GM12875 (cell line): ENCODE measurements around the gene ZNF74.

Experiments
- H3K4me3 ChIP-seq: one replicate; pipeline ENCODE4 v1.5.1; 2011; ENCODE audit warnings: low read depth, low read length, control low read depth
- CTCF ChIP-seq: IDR thresholded peaks from 2 replicates; pipeline ENCODE4 v1.5.1; 2011; ENCODE audit warnings: low read depth, mild to moderate bottlenecking, control low read depth, inconsistent platforms, low read length, moderate library complexity, borderline replicate concordance; ENCODE audit not compliant: insufficient read depth

The ZNF74 gene

GRCh38 chr22:20441631-20442484 lies 47.9 kb downstream of the ZNF74 start:
- TF ChIP-seq CTCF, result no peak
- H3K4me3 ChIP-seq, result no peak overlapping the region

- TF ChIP-seq CTCF, result no peak
- no peak overlapping the region for H3K4me3 ChIP-seq
These were observed 48.7 kb downstream of the ZNF74 start for GRCh38 chr22:20442485-20443284.

GRCh38 chr22:20444325-20444724 lies 50.4 kb downstream of the ZNF74 start:
- no peak overlapping the region for H3K4me3 ChIP-seq
- TF ChIP-seq CTCF, result no peak

- no peak overlapping the region for H3K4me3 ChIP-seq
- TF ChIP-seq CTCF, result no peak
These were observed 52.5 kb downstream of the ZNF74 start for GRCh38 chr22:20446383-20446970.

- TF ChIP-seq CTCF, result no peak
- no peak overlapping the region for H3K4me3 ChIP-seq
These were observed 54.7 kb downstream of the ZNF74 start for GRCh38 chr22:20448630-20449029.

GRCh38 chr22:20449819-20450550 lies 56.0 kb downstream of the ZNF74 start:
- no peak overlapping the region for H3K4me3 ChIP-seq
- no peak for TF ChIP-seq CTCF
